Measurements from ENCODE around the gene RASSF4.

RASSF4 gene

GRCh38 chr10:44977287-44978212 lies 17.9 kb downstream of the RASSF4 start:
- no peak for DNase-seq

- DNase-seq = no peak
Observed at GRCh38 chr10:44978213-44978569, 18.6 kb downstream of the RASSF4 start.

- no peak for DNase-seq
Observed at GRCh38 chr10:44978570-44979280, 19.1 kb downstream of the RASSF4 start, which contains the start of gene DEPP1. Gene DEPP1 (minus strand): TSS chr10:44978809. CDS start chr10:44978030, 779 bp downstream.

- DNase-seq = no peak
Observed at GRCh38 chr10:44979281-44980191, 19.9 kb downstream of the RASSF4 start.

- no peak for DNase-seq
Observed at GRCh38 chr10:44980309-44981171, 20.9 kb downstream of the RASSF4 start.

GRCh38 chr10:44981172-44982113 lies 21.8 kb downstream of the RASSF4 start:
- DNase-seq = no peak

- DNase-seq = no peak
Observed at GRCh38 chr10:44982114-44982460, 22.5 kb downstream of the RASSF4 start.

- DNase-seq = no peak
Observed at GRCh38 chr10:44982496-44982895, 22.9 kb downstream of the RASSF4 start.

GRCh38 chr10:44983066-44983894 lies 23.7 kb downstream of the RASSF4 start:
- no peak for DNase-seq

- no peak for DNase-seq
Observed at GRCh38 chr10:44983895-44984278, 24.3 kb downstream of the RASSF4 start.

- DNase-seq = no peak
Observed at GRCh38 chr10:44984671-44985101, 25.1 kb downstream of the RASSF4 start.

GRCh38 chr10:44985175-44985681 lies 25.6 kb downstream of the RASSF4 start:
- DNase-seq = no peak

GRCh38 chr10:44986179-44986578 lies 26.6 kb downstream of the RASSF4 start:
- DNase-seq = no peak

GRCh38 chr10:44986670-44987069 lies 27.1 kb downstream of the RASSF4 start:
- DNase-seq = no peak

GRCh38 chr10:44988957-44989585 lies 29.5 kb downstream of the RASSF4 start:
- DNase-seq = no peak

- DNase-seq = no peak
Observed at GRCh38 chr10:44989597-44990301, 30.1 kb downstream of the RASSF4 start.

GRCh38 chr10:44990302-44990655 lies 30.7 kb downstream of the RASSF4 start:
- no peak for DNase-seq

GRCh38 chr10:44990965-44991364 lies 31.4 kb downstream of the RASSF4 start:
- DNase-seq = no peak

- no peak for DNase-seq
Observed at GRCh38 chr10:44991571-44991970, 32.0 kb downstream of the RASSF4 start.

Data from activated effector memory CD4-positive, alpha-beta T cell treated with Interleukin-2 at 50 U/mL for 16 hours (primary cell).